HepG2 (cell line): ENCODE data around the gene TMEM239. TPM values are rescaled to one million over a fixed set of nuclear protein-coding genes. Genes with fewer than 3 reads are reported as not detected.
A peak's percentile ranks its signal among the peaks of the same experiment; 100 is the strongest.

ENCODE experiments used
- ATAC-seq: fragments of 200-7000 bp; cut with Tn5 transposase; 3 replicates; pipeline ENCODE4 v1.9.1; 2020; ENCODE audit warnings: mild to moderate bottlenecking, moderate library complexity
- BruUV-seq: library from RNA; stranded (reverse); fragments of 400-500 nt; replicated peaks from 2 replicates; lab custom pipeline; 2021; lab: Mats Ljungman, UMichigan
- CTCF ChIA-PET: fragments of 300-600 bp; formaldehyde crosslinking; extraction: SDS; loops from one replicate; lab custom pipeline; 2021; ENCODE audit warnings: low total read pairs, inconsistent platforms, low intra/inter-chr PET ratio; lab: Yijun Ruan, JAX
- POLR2A ChIA-PET: fragments of 350-600 bp; sonication (Branson Sonifier 250); formaldehyde crosslinking; loops from one replicate; lab custom pipeline; 2020; ENCODE audit warnings: antibody characterized with exemption, inconsistent platforms; lab: Yijun Ruan, JAX
- DNase-seq: peaks from one replicate; pipeline ENCODE4 v3.0.0-alpha.2; 2015; ENCODE audit warnings: low spot score
- FAIRE-seq: peaks from 3 replicates; lab custom pipeline; 2011; peaks lifted over from hg19 to GRCh38; lab: Jason Lieb, UNC
- H2AFZ ChIP-seq: one replicate; pipeline ENCODE4 v1.6.1; 2011; ENCODE audit warnings: low read length, inconsistent platforms
- H3K27ac ChIP-seq: fragments of 300-600 bp; 3 replicates; pipeline ENCODE4 v1.8.0; 2011; ENCODE audit warnings: mixed run types, mild to moderate bottlenecking, mixed read lengths, low read length, inconsistent platforms; ENCODE audit not compliant: insufficient read depth; ENCODE audit errors: extremely low read length
- H3K27me3 ChIP-seq, 2 experiments: fragments of 200-600 bp in 1 of 2; 2 replicates in 1 of 2; 3 replicates in 1 of 2; pipeline versions ENCODE4 v1.6.0 to v1.8.0; 2011; ENCODE audit warnings: low read length in 2 of 2, mild to moderate bottlenecking in 2 of 2, moderate library complexity in 2 of 2, inconsistent platforms in 1 of 2; ENCODE audit not compliant: insufficient read depth in 2 of 2, control insufficient read depth in 1 of 2
- H3K36me3 ChIP-seq, 2 experiments: fragments of 200-600 bp in 1 of 2; replicated peaks in 1 of 2; 2 replicates in 1 of 2; 3 replicates in 1 of 2; pipeline versions ENCODE4 v1.5.1 to v1.8.0; 2011; ENCODE audit warnings: low read length in 2 of 2, inconsistent platforms in 1 of 2; ENCODE audit not compliant: insufficient read depth in 2 of 2, control insufficient read depth in 1 of 2
- H3K4me1 ChIP-seq: 2 replicates; pipeline ENCODE4 v1.5.1; 2012; ENCODE audit warnings: low read length, inconsistent platforms; ENCODE audit not compliant: insufficient read depth
- H3K4me2 ChIP-seq: 2 replicates; pipeline ENCODE4 v1.6.0; 2011; ENCODE audit warnings: low read depth, low read length, inconsistent platforms
- H3K4me3 ChIP-seq, 3 experiments: fragments of 200-600 bp in 1 of 3; sonication (generic), shearing (Covaris generic) in 1 of 3; replicated peaks in 1 of 3; 2 replicates each; pipeline ENCODE4 v1.5.1; 2011 to 2016; ENCODE audit warnings: low read length in 3 of 3, inconsistent platforms in 2 of 3, low read depth in 2 of 3, mild to moderate bottlenecking in 2 of 3, control low read depth in 1 of 3, mixed read lengths in 1 of 3; ENCODE audit not compliant: insufficient read depth in 1 of 3
- H3K79me2 ChIP-seq: one replicate; pipeline ENCODE4 v1.6.1; 2011; ENCODE audit warnings: low read length, inconsistent platforms; ENCODE audit not compliant: insufficient read depth
- H3K9ac ChIP-seq: 2 replicates; pipeline ENCODE4 v1.6.0; 2011; ENCODE audit warnings: mild to moderate bottlenecking, low read depth, low read length, inconsistent platforms; ENCODE audit not compliant: insufficient read depth
- H3K9me3 ChIP-seq: 2 replicates; pipeline ENCODE4 v1.5.1; 2012; ENCODE audit warnings: mild to moderate bottlenecking, low read length
- H4K20me1 ChIP-seq: 2 replicates; pipeline ENCODE4 v1.6.0; 2011; ENCODE audit warnings: inconsistent platforms, mild to moderate bottlenecking, low read length, moderate library complexity; ENCODE audit not compliant: insufficient read depth
- SRSF4 ChIP-seq: fragments of 200-400 bp; formaldehyde crosslinking; IDR thresholded peaks from one replicate; pipeline ENCODE4 v1.6.1; 2018; ENCODE audit warnings: mild to moderate bottlenecking, low read depth, low read length, moderate library complexity; ENCODE audit not compliant: poor library complexity, severe bottlenecking
- ZNF629 ChIP-seq: sonication (generic); formaldehyde crosslinking; conservative IDR thresholded peaks from 2 replicates; pipeline ENCODE4 v1.5.0; 2020; ENCODE audit warnings: missing genetic modification reagents
- ZNF770 ChIP-seq: sonication (generic); formaldehyde crosslinking; IDR thresholded peaks from 2 replicates; pipeline ENCODE4 v1.5.0; 2020; ENCODE audit warnings: mild to moderate bottlenecking, missing genetic modification reagents
- WGBS: methylation state at CpG from one replicate; pipeline ENCODE4 v1.1.6; 2017; ENCODE audit warnings: low lambda C conversion rate; 5-methylcytosine and 5-hydroxymethylcytosine counted together
- in situ Hi-C: cut with HindIII; loops from 2 replicates; pipeline ENCODE4 v1.10.0; 2017; ENCODE audit warnings: low pct_unique_long_range_greater_than_20kb; ENCODE audit not compliant: extremely low pct_ligation_motif_present
- intact Hi-C: fragments of 100-400 bp; cut with micrococcal nuclease; formaldehyde crosslinking; loops from one replicate; pipeline ENCODE4 v1.10.0; 2022; ENCODE audit not compliant: unreplicated experiment
- polyA plus RNA-seq, 8 experiments: library from polyadenylated mRNA; depleted of rRNA in 3 of 8; stranded (reverse) in 7 of 8; unstranded in 1 of 8; fragments of >200 nt; fragmentation: Illumina TruSeq in 4 of 8; extraction: Trizol in 4 of 8; gene quantifications; 2 replicates each; pipeline versions ENCODE4 v1.2.1 to v1.2.3, GENCODE V29; 2011 to 2016; ENCODE audit warnings: low read depth in 4 of 8, missing spikeins in 1 of 8, mixed read lengths in 1 of 8; ENCODE audit not compliant: insufficient read depth in 1 of 8
- total RNA-seq, 5 experiments: library from RNA; depleted of rRNA; stranded (reverse); fragments of >200 nt; fragmentation: Illumina TruSeq; extraction: Trizol; gene quantifications; 2 replicates each; pipeline ENCODE4 v1.2.3, GENCODE V29; 2016; ENCODE audit warnings: low read depth in 1 of 5
- TF ChIP-seq, protein P1 (sequence below): sonication (generic); formaldehyde crosslinking; IDR thresholded peaks from 2 replicates; pipeline ENCODE4 v1.8.1; 2023; ENCODE audit warnings: mild to moderate bottlenecking, moderate library complexity, missing genetic modification reagents

The TMEM239 gene
- total and polyA plus RNA-seq, 2 of the 13 experiments (the other 11 are each of a cell fraction or from before 2014, with no cell fraction given) = not detected

GRCh38 chr20:2817341-2817726 lies 1.2 kb downstream of the TMEM239 start:
- Histone ChIP-seq H3K27ac (no peak overlapping the region), H3K9ac (no peak overlapping the region), H3K36me3 (no peaks in the 10 kb centered on the region), H3K27me3 (peaks cover 7 to 81% of the 10 kb centered on the region in 2 experiments), H3K4me1 (peaks cover 13% of the 10 kb centered on the region; the same call in 1 of the 2 replicates), H3K9me3 (0 out of 2 replicates have a peak, but pooled peaks cover under 1% of the 10 kb centered on the region), H2AFZ (no peak overlapping the region), H3K4me3 (no peak overlapping the region), H3K4me2 (no peak overlapping the region), H3K79me2 (no peaks in the 10 kb centered on the region), H4K20me1 (no peaks in the 10 kb centered on the region)
- in situ Hi-C loops (no loop called here), intact Hi-C loops (no loop called here)
- ChIA-PET POLR2A (no interaction called here), CTCF (interaction anchor here (1.7 kb wide), 1 partner anchor 35 kb away, joined by 11 read pairs; no protein-coding TSS in a partner anchor)
- DNase-seq (no peak), FAIRE-seq (no peak), ATAC-seq (no peak)
- peak; percentile 82 for TF ChIP-seq ZNF629
- no peak for TF ChIP-seq ZNF770
- WGBS = 62% methylated on average over 2 of the region's 2 CpGs
- BruUV-seq = no TSS peak

DNA sequence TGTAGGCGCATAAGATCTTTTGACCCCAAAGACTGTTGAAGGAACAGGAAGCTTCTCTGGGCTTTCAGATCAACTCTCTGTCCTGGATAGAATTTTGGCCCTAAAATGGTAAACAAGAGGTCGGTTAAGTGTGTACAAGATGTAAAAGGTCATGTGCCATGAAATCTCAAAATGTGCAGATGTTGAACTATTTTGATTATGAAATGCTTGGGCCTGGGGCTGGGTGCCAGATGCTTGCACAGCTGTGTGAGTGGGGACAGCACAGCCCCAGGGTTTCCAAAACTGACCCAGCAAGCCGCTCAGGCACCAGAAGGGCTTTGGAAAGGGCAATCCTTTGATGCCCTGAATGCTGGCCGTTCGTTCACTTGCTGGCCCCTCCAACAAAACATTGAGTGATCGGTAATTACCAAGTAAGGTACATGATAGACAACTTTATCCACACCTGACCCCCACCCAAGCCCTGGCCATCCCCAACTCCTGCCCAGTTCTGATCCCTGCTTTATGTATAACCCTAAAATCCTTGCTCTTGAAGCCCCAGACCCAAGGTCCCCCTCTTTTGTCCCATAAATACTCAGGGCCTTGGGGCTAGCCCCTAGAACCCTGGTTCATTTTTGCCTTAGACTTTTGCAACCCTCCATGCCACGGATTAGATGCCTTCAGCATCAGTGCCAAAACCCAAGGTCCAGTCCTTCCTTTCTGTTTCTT lies 1.9 kb downstream of the TMEM239 start:
- in situ Hi-C loops (no loop called here), intact Hi-C loops (no loop called here)
- Histone ChIP-seq H2AFZ (no peak overlapping the region), H3K27me3 (peaks cover 7 to 77% of the 10 kb centered on the region in 2 experiments), H3K4me3 (no peak overlapping the region), H3K27ac (no peak overlapping the region), H3K4me1 (peaks cover 13% of the 10 kb centered on the region; the same call in 1 of the 2 replicates), H3K36me3 (no peaks in the 10 kb centered on the region), H3K9me3 (no peaks in the 10 kb centered on the region), H4K20me1 (no peaks in the 10 kb centered on the region), H3K79me2 (no peaks in the 10 kb centered on the region), H3K4me2 (no peak overlapping the region), H3K9ac (no peak overlapping the region)
- no TSS peak for BruUV-seq
- DNase-seq = no peak
- TF ChIP-seq, protein P1, sequence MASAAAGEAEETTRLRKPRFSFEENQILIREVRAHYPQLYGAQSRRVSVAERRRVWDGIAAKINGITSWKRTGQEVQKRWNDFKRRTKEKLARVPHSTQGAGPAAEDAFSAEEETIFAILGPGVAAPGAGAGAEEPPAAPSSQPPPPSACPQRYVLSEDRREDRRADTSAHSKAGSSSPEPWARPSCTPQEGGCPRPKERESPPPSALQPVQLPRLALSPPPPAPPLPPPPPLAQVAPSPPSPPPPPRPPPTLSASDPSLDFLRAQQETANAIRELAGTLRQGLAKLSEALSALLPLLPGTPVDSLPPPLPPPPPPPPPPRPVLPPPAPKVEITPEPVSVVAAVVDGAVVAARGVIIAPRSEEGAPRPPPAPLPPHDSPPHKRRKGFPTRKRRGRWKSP (CRISPR knock-in tag) = no peak
- no peak for TF ChIP-seq SRSF4
- 9% methylated on average over 7 of the region's 7 CpGs for WGBS
- FAIRE-seq = no peak
- ATAC-seq = no peak
- POLR2A ChIA-PET = no interaction called here
- CTCF ChIA-PET = no interaction called here
